ENCODE results near the gene PPP6R3.
"Not testable (repeated sequence)": the region's sequence is repeated elsewhere in the genome, so short reads cannot be mapped to it uniquely, and the experiment has no call there.

PPP6R3 gene

GRCh38 chr11:68621826-68622225 is 161.3 kb downstream of the PPP6R3 start:
- no peak for DNase-seq

DNA sequence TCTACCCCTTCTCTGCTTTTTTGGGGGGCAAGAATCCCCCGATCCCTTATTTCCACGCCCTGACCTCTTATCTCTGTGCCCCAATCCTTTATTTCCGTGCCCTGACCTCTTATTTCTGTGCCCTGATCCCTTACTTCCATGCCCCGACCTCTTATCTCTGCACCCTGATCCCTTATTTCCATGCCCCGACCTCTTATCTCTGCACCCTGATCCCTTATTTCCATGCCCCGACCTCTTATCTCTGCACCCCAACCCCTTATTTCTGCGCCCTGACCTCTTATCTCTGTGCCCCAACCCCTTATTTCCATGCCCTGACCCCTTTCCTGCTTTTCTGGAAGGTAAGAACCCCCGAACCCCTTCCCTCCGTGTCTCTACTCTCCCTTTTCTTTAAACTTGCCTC is 163.2 kb downstream of the PPP6R3 start:
- DNase-seq: not testable (repeated sequence)

GRCh38 chr11:68625069-68625468 is 164.5 kb downstream of the PPP6R3 start:
- not testable (repeated sequence) for DNase-seq

- not testable (repeated sequence) for DNase-seq
These were observed 165.7 kb downstream of the PPP6R3 start for GRCh38 chr11:68626236-68626635.

- DNase-seq: not testable (repeated sequence)
These were observed 168.3 kb downstream of the PPP6R3 start for GRCh38 chr11:68628837-68629236.

- not testable (repeated sequence) for DNase-seq
These were observed 171.8 kb downstream of the PPP6R3 start for GRCh38 chr11:68632375-68632774.

- DNase-seq: no peak
These were observed 172.2 kb downstream of the PPP6R3 start for GRCh38 chr11:68632802-68633201.

DNA sequence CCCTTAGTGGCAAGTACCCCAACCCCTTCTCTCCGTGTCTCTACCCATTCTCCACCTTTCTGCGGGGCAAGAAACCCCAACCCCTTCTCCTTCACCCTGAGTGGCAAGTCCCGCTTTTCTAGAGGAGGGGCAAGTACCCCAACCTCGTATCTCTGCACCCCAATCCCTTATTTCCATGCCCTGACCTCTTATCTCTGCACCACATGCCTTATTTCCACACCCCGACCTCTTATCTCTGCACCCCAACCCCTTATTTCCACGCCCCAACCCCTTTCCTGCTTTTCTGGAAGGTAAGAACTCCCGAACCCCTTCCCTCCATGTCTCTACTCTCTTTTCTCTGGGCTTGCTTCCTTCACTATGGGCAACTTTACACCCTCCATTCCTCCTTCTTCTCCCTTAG is 174.1 kb downstream of the PPP6R3 start:
- not testable (repeated sequence) for DNase-seq

- not testable (repeated sequence) for DNase-seq
These were observed 174.6 kb downstream of the PPP6R3 start for GRCh38 chr11:68635172-68635571.

DNA sequence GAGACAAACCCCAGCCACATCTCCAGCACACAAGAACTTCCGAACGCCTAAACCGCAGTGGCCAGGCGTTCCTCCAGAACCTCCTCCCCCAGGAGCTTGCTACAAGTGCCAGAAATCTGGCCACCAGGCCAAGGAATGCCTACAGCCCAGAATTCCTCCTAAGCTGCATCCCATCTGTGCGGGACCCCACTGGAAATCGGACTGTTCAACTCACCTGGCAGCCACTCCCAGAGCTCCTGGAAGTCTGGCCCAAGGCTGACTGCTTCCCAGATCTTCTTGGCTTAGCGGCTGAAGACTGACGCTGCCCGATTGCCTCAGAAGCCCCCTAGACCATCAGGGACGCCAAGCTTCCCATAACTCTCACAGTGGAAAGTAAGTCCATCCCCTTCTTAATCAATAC is 175.3 kb downstream of the PPP6R3 start:
- not testable (repeated sequence) for DNase-seq

- DNase-seq: not testable (repeated sequence)
These were observed 178.8 kb downstream of the PPP6R3 start for GRCh38 chr11:68639322-68639721.

DNA sequence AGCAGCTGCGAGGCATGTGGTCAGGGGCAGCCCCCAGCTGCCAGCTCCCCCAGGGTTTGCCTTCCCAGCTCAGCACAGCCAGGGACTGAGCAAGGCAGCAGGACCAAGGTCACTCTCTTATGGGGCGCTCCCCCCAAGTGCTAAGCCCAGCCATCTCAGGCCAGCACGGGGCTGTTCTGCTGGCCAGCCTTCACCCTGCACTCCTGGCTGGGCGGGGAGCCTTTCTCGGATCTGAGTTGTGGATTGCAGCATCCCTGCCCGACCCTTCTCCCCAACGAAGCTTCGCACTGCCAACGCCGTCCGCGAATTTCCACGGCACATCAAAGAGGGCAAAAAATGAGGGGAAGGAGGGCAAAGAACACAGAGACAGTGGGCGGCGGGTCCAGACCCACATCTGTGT is 181.3 kb downstream of the PPP6R3 start:
- no peak for DNase-seq

DNA sequence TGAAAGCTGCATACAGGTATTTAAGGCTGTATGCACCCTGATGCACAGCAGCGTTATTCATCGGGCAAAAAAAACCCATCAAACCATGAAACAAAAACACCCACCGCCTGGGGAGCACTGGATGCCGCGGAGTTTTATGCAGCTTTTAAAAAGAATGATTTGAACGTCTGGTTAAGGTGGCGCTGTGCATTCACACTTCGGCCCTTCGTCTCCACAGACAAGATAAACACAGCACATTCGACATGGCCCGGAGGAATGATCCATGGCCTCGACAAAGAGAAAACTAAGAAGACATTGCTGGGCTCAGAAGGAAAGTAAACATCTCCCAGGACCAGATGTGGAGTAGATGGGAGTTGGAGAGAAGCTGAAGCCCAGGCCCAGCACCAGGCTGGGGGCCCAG is 183.0 kb downstream of the PPP6R3 start:
- DNase-seq: no peak

DNA sequence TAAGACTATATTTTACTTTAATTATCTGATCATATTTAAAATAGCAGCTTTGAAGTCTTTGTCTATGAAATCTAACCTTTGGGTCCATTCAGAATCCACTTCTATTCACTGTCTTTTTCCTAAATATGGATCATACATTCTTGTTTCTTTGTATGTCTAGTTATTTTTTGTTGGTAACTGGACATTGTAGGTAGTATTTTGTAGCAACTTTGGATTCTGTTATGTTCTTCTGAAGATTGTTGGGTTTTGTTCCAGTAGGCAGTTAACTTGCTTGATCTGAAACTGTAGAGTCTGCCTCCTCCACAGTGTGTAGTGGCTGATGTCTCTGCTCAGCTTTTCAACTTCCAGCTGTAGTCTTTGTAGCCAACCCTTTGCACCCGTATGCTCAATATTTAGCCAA is 186.3 kb downstream of the PPP6R3 start:
- no peak for DNase-seq

DNA sequence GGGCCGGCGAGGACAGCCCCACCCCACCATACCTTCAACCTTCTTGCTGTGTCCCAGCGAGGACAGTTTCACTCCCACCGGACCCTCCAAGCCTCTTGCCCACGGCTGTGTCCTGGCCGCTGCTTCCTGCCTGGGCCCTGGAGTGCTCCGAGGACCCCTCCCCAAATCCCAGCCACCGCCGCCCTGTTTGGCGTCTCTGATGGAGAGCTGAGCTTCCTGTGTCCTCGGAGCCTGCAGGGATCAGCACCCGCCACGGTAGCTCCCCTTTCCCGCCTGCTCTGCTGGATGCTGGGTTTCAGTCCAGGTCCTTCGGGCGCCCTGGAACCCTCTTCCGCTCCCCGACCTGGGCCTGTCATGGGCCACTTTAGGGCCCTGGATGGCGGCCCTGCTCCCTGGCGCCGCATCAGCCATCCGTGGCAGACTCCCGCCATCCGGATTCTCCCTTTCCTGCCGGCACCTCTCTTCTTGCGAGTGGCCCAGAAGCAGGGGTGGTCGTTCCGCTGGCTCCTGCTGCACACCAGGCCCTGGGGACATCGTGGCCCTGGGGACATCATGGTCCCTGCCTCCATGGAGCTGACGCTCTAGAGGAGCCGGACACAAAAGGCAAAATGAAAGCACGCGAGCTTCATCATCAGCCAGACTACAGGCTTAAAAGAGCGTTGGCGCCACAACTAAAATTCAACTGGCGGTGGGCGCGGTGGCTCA is 189.5 kb downstream of the PPP6R3 start:
- no peak for DNase-seq

DNA sequence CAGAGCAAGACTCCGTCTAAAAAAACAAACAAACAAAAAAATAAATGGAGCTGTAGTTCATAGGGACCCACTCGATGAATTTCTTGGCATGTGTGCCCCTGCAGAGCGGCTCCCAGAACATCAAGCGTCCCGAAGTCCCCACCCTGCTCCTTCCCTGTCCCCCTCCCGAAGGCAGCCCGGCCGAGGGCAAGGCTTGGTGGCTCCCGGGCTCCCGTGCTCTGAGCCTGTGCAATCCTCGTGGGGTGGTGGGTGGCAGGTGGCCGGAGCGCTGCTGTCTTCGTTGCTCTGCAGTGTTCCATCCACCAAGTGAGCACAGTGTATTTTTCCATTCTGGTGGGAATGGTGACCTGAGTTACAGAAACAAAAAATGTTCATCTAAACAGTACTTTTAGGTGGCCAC is 190.2 kb downstream of the PPP6R3 start:
- no peak for DNase-seq

- no peak for DNase-seq
These were observed 190.8 kb downstream of the PPP6R3 start for GRCh38 chr11:68651208-68651984.

GRCh38 chr11:68651985-68652682 is 191.6 kb downstream of the PPP6R3 start:
- DNase-seq: no peak

DNA sequence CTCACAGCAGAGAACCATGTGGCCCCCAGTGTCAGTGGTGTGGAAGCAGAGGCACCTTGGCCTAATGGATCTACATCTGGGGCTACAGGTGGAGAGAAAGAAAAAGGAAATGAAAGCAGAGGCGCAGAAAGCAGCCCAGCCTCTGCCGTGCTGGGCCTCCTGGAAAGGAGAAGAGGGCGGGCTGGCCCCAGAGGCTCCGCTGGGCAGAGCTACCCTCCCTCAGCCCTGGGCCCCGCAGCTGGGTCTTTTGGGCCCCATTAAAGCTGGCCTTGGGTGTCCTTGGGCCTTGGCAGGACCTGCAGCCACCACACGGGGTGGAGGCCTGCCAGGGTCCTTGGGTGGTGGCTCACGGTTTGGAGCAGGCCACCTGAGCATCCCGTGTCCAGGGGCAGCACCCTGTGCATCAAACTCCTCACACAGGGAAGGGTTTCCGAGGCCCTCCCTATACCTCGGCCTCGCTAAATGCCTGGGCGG is 192.2 kb downstream of the PPP6R3 start:
- no peak for DNase-seq

DNA sequence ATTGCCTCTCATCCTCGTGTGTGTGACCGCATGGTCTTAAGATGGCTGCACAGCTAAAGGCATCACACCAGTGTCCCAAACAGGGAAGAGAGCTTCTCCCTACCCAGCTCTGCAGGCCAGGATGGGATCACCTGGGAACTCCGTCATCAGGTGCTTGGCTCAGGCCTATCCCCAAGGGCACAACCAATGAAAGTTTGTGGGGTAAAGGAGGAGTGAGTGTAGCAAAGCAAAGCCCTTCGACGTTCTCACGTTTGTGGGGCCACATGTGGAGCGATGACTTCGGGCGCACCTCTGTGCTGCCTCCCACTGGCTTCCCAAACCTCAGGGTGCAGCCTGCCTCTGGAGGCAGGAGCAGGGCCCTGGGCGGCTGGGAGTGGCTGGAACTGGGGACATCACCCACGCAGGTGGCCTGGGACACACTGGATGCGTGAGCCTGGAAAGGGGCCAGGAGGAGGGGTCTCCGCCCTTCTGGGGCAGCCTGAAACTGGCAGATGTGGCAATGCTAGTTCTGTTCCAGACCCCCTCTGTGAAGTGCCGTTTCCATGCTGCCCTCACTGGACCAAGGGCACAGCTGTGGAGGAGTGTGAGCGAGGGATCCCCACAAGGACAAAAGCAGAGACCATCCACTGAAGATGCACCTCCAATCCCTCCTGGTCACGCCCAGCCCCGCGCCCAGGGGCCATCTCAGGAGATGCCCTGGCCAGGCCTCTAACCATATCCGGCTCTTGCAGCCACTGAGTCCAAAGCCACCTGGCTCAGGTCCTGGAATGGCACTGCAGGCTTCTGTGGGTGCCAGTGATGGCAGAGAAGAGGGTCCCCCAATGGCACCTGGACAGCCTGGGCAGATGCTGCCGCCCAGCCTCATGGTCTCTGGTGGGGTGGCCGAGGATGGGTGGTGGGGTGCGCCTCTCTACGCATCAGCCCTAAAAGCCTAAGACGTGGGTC is 193.2 kb downstream of the PPP6R3 start:
- DNase-seq: no peak

GRCh38 chr11:68654978-68655377 is 194.4 kb downstream of the PPP6R3 start:
- DNase-seq: no peak

- no peak for DNase-seq
These were observed 194.9 kb downstream of the PPP6R3 start for GRCh38 chr11:68655406-68655805.
